DOHH2 (cell line): ENCODE data around the gene OCA2.

Source experiments
- CTCF ChIP-seq: fragments of 200-600 bp; sonication (generic); IDR thresholded peaks from one replicate; pipeline ENCODE4 v1.5.1; 2014; ENCODE audit warnings: antibody characterized with exemption, mild to moderate bottlenecking, low read depth, low read length; ENCODE audit not compliant: poor library complexity, severe bottlenecking
- EZH2phosphoT487 ChIP-seq: fragments of 200-600 bp; sonication (generic); IDR thresholded peaks from 2 replicates; pipeline ENCODE4 v1.6.1; 2017; ENCODE audit warnings: borderline replicate concordance, mild to moderate bottlenecking, antibody characterized with exemption, low read length, moderate library complexity, mixed read lengths

- TF ChIP-seq CTCF (no peak), EZH2phosphoT487 (no peak)
These were observed 311.2 kb downstream of the OCA2 start for GRCh38 chr15:27787931-27788330.
